ENCODE measurements around the gene KLF12.

Gene KLF12

GRCh38 chr13:74111399-74111798 is 22.8 kb downstream of the KLF12 start:
- DNase-seq (ENCODE audit: low spot score): no peak
- CTCF ChIA-PET: interaction anchor here (0.5 kb wide), 1 partner anchor 86 kb away, joined by 3 read pairs; no protein-coding TSS in a partner anchor
- TF ChIP-seq, protein P1, sequence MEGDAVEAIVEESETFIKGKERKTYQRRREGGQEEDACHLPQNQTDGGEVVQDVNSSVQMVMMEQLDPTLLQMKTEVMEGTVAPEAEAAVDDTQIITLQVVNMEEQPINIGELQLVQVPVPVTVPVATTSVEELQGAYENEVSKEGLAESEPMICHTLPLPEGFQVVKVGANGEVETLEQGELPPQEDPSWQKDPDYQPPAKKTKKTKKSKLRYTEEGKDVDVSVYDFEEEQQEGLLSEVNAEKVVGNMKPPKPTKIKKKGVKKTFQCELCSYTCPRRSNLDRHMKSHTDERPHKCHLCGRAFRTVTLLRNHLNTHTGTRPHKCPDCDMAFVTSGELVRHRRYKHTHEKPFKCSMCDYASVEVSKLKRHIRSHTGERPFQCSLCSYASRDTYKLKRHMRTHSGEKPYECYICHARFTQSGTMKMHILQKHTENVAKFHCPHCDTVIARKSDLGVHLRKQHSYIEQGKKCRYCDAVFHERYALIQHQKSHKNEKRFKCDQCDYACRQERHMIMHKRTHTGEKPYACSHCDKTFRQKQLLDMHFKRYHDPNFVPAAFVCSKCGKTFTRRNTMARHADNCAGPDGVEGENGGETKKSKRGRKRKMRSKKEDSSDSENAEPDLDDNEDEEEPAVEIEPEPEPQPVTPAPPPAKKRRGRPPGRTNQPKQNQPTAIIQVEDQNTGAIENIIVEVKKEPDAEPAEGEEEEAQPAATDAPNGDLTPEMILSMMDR (conservative IDR thresholded peaks at IDR 0.05; ENCODE audit: low read depth): no peak
- POLR2A ChIA-PET (ENCODE audit: low non-redundant PET): no interaction called here
- H3K27ac ChIP-seq: no peak overlapping the region

- no peak for DNase-seq (ENCODE audit: low spot score)
- no peak overlapping the region for H3K27ac ChIP-seq
- POLR2A ChIA-PET (ENCODE audit: low non-redundant PET): no interaction called here
- CTCF ChIA-PET: interaction anchor here (0.6 kb wide), 1 partner anchor 1267 kb away, joined by 3 read pairs; no protein-coding TSS in a partner anchor
- TF ChIP-seq, protein P1 (conservative IDR thresholded peaks at IDR 0.05; ENCODE audit: low read depth): no peak
These were observed 24.2 kb downstream of the KLF12 start for GRCh38 chr13:74110053-74110452.

- CTCF ChIA-PET: no interaction called here
- DNase-seq (ENCODE audit: low spot score): no peak
- no peak overlapping the region for H3K27ac ChIP-seq
- POLR2A ChIA-PET (ENCODE audit: low non-redundant PET): no interaction called here
- TF ChIP-seq, protein P1 (conservative IDR thresholded peaks at IDR 0.05; ENCODE audit: low read depth): no peak
These were observed 26.6 kb downstream of the KLF12 start for GRCh38 chr13:74107598-74107997.

GRCh38 chr13:74105871-74106270 is 28.3 kb downstream of the KLF12 start:
- TF ChIP-seq, protein P1 (conservative IDR thresholded peaks at IDR 0.05; ENCODE audit: low read depth): no peak
- no peak for DNase-seq (ENCODE audit: low spot score)
- ChIA-PET POLR2A (ENCODE audit: low non-redundant PET) (no interaction called here), CTCF (no interaction called here)
- no peak overlapping the region for H3K27ac ChIP-seq

- ChIA-PET POLR2A (ENCODE audit: low non-redundant PET) (no interaction called here), CTCF (no interaction called here)
- DNase-seq (ENCODE audit: low spot score): no peak
- no peak overlapping the region for H3K27ac ChIP-seq
- TF ChIP-seq, protein P1 (conservative IDR thresholded peaks at IDR 0.05; ENCODE audit: low read depth): no peak
These were observed 29.4 kb downstream of the KLF12 start for GRCh38 chr13:74104661-74105275.

DNA sequence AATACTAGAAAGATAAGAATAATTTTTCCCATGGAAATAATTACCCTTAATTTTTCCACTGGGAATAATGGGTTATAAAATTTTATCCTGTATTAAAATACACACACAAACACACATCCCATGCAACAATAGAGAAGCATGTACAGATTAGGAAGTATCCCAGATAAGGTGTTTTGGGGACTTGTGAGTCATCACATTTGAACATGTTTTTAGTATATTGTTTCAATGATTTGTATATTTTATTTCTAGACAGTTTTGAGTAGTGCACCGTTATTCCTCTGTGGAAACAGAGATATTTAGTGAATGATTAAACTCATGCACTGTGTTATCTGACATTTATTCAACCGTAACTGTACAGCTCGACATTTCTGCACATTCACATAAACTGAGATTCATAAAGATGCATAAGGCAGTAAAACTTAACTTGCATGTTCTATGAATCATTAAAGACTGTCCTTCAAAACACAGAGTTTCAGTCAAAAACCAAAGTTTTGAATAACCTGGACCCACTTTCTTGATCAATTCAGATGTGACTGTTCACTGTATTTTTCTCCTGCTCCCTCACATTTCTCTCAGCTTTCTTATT is 30.1 kb downstream of the KLF12 start:
- POLR2A ChIA-PET (ENCODE audit: low non-redundant PET): no interaction called here
- CTCF ChIA-PET: no interaction called here
- TF ChIP-seq, protein P1 (conservative IDR thresholded peaks at IDR 0.05; ENCODE audit: low read depth): no peak
- no peak for DNase-seq (ENCODE audit: low spot score)
- no peak overlapping the region for H3K27ac ChIP-seq

All from RWPE1 (cell line).